Activated naive CD4-positive, alpha-beta T cell treated with anti-CD3 and anti-CD28 coated beads, Interleukin-2, amount 50 U/mL, for 72 hours (primary cell): ENCODE data around the gene GALNT1. TPM values are rescaled to one million over a fixed set of nuclear protein-coding genes. Genes with fewer than 3 reads are reported as not detected.

Experiments used
- ATAC-seq, 2 donors: fragments of 150-1000 bp; cut with Tn5 transposase; 2 replicates each; pipeline ENCODE4 v1.10.0; 2021; ENCODE audit warnings: mild to moderate bottlenecking in 2 of 2, moderate library complexity in 2 of 2
- DNase-seq, 2 donors: peaks; one replicate each; pipeline ENCODE4 v3.0.0; 2021 to 2022; ENCODE audit warnings: low spot score in 2 of 2
- H3K27ac Mint-ChIP-seq, 2 donors: one replicate each; pipeline ENCODE4 v1.8.0; 2022; ENCODE audit warnings: mild to moderate bottlenecking in 2 of 2, mixed read lengths in 2 of 2
- H3K36me3 Mint-ChIP-seq, 2 donors: one replicate each; pipeline ENCODE4 v1.8.0; 2022; ENCODE audit warnings: mixed read lengths in 2 of 2
- H3K9me3 Mint-ChIP-seq, 2 donors: one replicate each; pipeline ENCODE4 v1.8.0; 2022; ENCODE audit warnings: mixed read lengths in 2 of 2
- total RNA-seq, 2 donors: library from RNA; stranded (reverse); gene quantifications; one replicate each; pipeline ENCODE4 v1.2.3, GENCODE V29; 2022

The GALNT1 gene
- total RNA-seq, 2 donors from 2014 or later, result 16.4 to 47.6 TPM

- Mint-ChIP-seq H3K9me3 (peaks cover 0 to 16% of the 10 kb centered on the region in 2 donors), H3K27ac (peak overlapping the region in 1 of 2 donors; percentile 38), H3K36me3 (peaks cover 0 to 33% of the 10 kb centered on the region in 2 donors)
- ATAC-seq (no peak), DNase-seq (no peak)
These were observed 3.1 kb upstream of the GALNT1 start for GRCh38 chr18:35578481-35578880.

- peaks cover 0 to 34% of the 10 kb centered on the region in 2 donors for H3K36me3 Mint-ChIP-seq
- ATAC-seq (no peak), DNase-seq (no peak)
- no peak overlapping the region for H3K27ac Mint-ChIP-seq
- H3K9me3 Mint-ChIP-seq, result peaks cover 0 to 16% of the 10 kb centered on the region in 2 donors
These were observed 2.6 kb upstream of the GALNT1 start for GRCh38 chr18:35578936-35579335.

- H3K27ac Mint-ChIP-seq, result no peak overlapping the region
These were observed 620 bp upstream of the GALNT1 start for GRCh38 chr18:35580701-35581539.

GRCh38 chr18:35581898-35582641 lies 530 bp downstream of the GALNT1 start:
- ATAC-seq (no peak), DNase-seq (no peak)
- peaks cover 0 to 31% of the 10 kb centered on the region in 2 donors for H3K36me3 Mint-ChIP-seq
- peak overlapping the region; percentile 17 to 29 for H3K27ac Mint-ChIP-seq
- H3K9me3 Mint-ChIP-seq, result peaks cover 0 to 10% of the 10 kb centered on the region in 2 donors

More at GRCh38 chr18:35580701-35581539, 620 bp upstream of the GALNT1 start:
- peak; percentile 62 to 72 for DNase-seq
- peak; percentile 47 to 76 for ATAC-seq
- peaks cover 0 to 21% of the 10 kb centered on the region in 2 donors for H3K9me3 Mint-ChIP-seq
- peaks cover 0 to 36% of the 10 kb centered on the region in 2 donors for H3K36me3 Mint-ChIP-seq

- peaks cover 0 to 39% of the 10 kb centered on the region in 2 donors for H3K36me3 Mint-ChIP-seq
- peaks cover 0 to 12% of the 10 kb centered on the region in 2 donors for H3K9me3 Mint-ChIP-seq
- H3K27ac Mint-ChIP-seq, result peak overlapping the region in 1 of 2 donors; percentile 29
- no peak for DNase-seq
- ATAC-seq, result no peak
These were observed 1.5 kb downstream of the GALNT1 start for GRCh38 chr18:35582899-35583558.

GRCh38 chr18:35584735-35585134 lies 3.2 kb downstream of the GALNT1 start:
- no peak for ATAC-seq
- Mint-ChIP-seq H3K9me3 (peaks cover 0 to 20% of the 10 kb centered on the region in 2 donors), H3K27ac (no peak overlapping the region), H3K36me3 (peaks cover 0 to 51% of the 10 kb centered on the region in 2 donors)
- no peak for DNase-seq

- Mint-ChIP-seq H3K9me3 (peaks cover 0 to 20% of the 10 kb centered on the region in 2 donors), H3K27ac (no peak overlapping the region), H3K36me3 (peaks cover 0 to 53% of the 10 kb centered on the region in 2 donors)
- ATAC-seq (no peak), DNase-seq (no peak)
These were observed 4.1 kb downstream of the GALNT1 start for GRCh38 chr18:35585608-35586007.

GRCh38 chr18:35588122-35588521 lies 6.6 kb downstream of the GALNT1 start:
- peaks cover 0 to 20% of the 10 kb centered on the region in 2 donors for H3K9me3 Mint-ChIP-seq
- ATAC-seq, result no peak
- H3K27ac Mint-ChIP-seq, result peak overlapping the region in 1 of 2 donors; percentile 32
- H3K36me3 Mint-ChIP-seq, result peaks cover 0 to 53% of the 10 kb centered on the region in 2 donors
- DNase-seq, result no peak

GRCh38 chr18:35588995-35589394 lies 7.5 kb downstream of the GALNT1 start:
- peak overlapping the region in 1 of 2 donors; percentile 32 for H3K27ac Mint-ChIP-seq
- no peak for DNase-seq
- peak; percentile 57 to 78 for ATAC-seq

GRCh38 chr18:35589546-35589945 lies 8.0 kb downstream of the GALNT1 start:
- H3K36me3 Mint-ChIP-seq, result peaks cover 0 to 46% of the 10 kb centered on the region in 2 donors
- ATAC-seq, result no peak
- peaks cover 0 to 15% of the 10 kb centered on the region in 2 donors for H3K9me3 Mint-ChIP-seq
- H3K27ac Mint-ChIP-seq, result no peak overlapping the region
- no peak for DNase-seq

More at GRCh38 chr18:35588995-35589394, 7.5 kb downstream of the GALNT1 start:
- Mint-ChIP-seq H3K36me3 (peaks cover 0 to 52% of the 10 kb centered on the region in 2 donors), H3K9me3 (peaks cover 0 to 19% of the 10 kb centered on the region in 2 donors)

GRCh38 chr18:35590935-35591334 lies 9.4 kb downstream of the GALNT1 start:
- no peak overlapping the region for H3K27ac Mint-ChIP-seq
- DNase-seq (no peak), ATAC-seq (no peak)
- peaks cover 0 to 11% of the 10 kb centered on the region in 2 donors for H3K9me3 Mint-ChIP-seq
- peaks cover 0 to 35% of the 10 kb centered on the region in 2 donors for H3K36me3 Mint-ChIP-seq

GRCh38 chr18:35592298-35592697 lies 10.8 kb downstream of the GALNT1 start:
- ATAC-seq, result no peak
- peaks cover 0 to 11% of the 10 kb centered on the region in 2 donors for H3K9me3 Mint-ChIP-seq
- no peak overlapping the region for H3K27ac Mint-ChIP-seq
- DNase-seq, result no peak
- peaks cover 0 to 27% of the 10 kb centered on the region in 2 donors for H3K36me3 Mint-ChIP-seq

GRCh38 chr18:35593859-35594258 lies 12.3 kb downstream of the GALNT1 start:
- no peak overlapping the region for H3K27ac Mint-ChIP-seq
- H3K36me3 Mint-ChIP-seq, result peaks cover 5 to 21% of the 10 kb centered on the region in 2 donors
- DNase-seq (no peak), ATAC-seq (no peak)
- H3K9me3 Mint-ChIP-seq, result no peaks in the 10 kb centered on the region

GRCh38 chr18:35597758-35598157 lies 16.2 kb downstream of the GALNT1 start:
- peaks cover 23 to 32% of the 10 kb centered on the region in 2 donors for H3K9me3 Mint-ChIP-seq
- peaks cover 40 to 44% of the 10 kb centered on the region in 2 donors for H3K36me3 Mint-ChIP-seq
- ATAC-seq (no peak), DNase-seq (no peak)
- no peak overlapping the region for H3K27ac Mint-ChIP-seq

GRCh38 chr18:35602193-35602820 lies 20.8 kb downstream of the GALNT1 start:
- ATAC-seq, result no peak
- peaks cover 43 to 66% of the 10 kb centered on the region in 2 donors for H3K36me3 Mint-ChIP-seq
- H3K9me3 Mint-ChIP-seq, result peaks cover 35 to 39% of the 10 kb centered on the region in 2 donors
- no peak overlapping the region for H3K27ac Mint-ChIP-seq
- no peak for DNase-seq

- ATAC-seq, result no peak
- Mint-ChIP-seq H3K27ac (peak overlapping the region in 1 of 2 donors; percentile 32), H3K9me3 (peaks cover 35 to 39% of the 10 kb centered on the region in 2 donors), H3K36me3 (peaks cover 43 to 65% of the 10 kb centered on the region in 2 donors)
- no peak for DNase-seq
These were observed 21.5 kb downstream of the GALNT1 start for GRCh38 chr18:35603008-35603407.
